Adipose tissue (tissue), 3 donors: ENCODE data around the gene SLC4A2. TPM values are rescaled to one million over a fixed set of nuclear protein-coding genes. Genes with fewer than 3 reads are reported as not detected.
"Not testable (repeated sequence)": the region's sequence is repeated elsewhere in the genome, so short reads cannot be mapped to it uniquely, and the experiment has no call there.

Experiments used
- H3K27ac ChIP-seq: one replicate; pipeline ENCODE4 v1.5.1; 2013; ENCODE audit warnings: low read depth, low read length
- WGBS, 3 donors: extraction: QIAGEN DNeasy Blood & Tissue Kit; methylation state at CpG; one replicate each; pipeline ENCODE4 v1.1.7; 2013; 5-methylcytosine and 5-hydroxymethylcytosine counted together
- polyA plus RNA-seq, 3 donors: library from polyadenylated mRNA; stranded (reverse); fragments of 200-250 nt; gene quantifications; one replicate each; pipeline ENCODE4 v1.2.3, GENCODE V29; 2013
- donor health status: healthy with polysubstance abuse.
- donor health status: Bipolar disorder and iron deficiency.
- donor health status: healthy.

The SLC4A2 gene
- polyA plus RNA-seq, 3 donors: 63.7 to 73.3 (median 64.8) TPM

DNA sequence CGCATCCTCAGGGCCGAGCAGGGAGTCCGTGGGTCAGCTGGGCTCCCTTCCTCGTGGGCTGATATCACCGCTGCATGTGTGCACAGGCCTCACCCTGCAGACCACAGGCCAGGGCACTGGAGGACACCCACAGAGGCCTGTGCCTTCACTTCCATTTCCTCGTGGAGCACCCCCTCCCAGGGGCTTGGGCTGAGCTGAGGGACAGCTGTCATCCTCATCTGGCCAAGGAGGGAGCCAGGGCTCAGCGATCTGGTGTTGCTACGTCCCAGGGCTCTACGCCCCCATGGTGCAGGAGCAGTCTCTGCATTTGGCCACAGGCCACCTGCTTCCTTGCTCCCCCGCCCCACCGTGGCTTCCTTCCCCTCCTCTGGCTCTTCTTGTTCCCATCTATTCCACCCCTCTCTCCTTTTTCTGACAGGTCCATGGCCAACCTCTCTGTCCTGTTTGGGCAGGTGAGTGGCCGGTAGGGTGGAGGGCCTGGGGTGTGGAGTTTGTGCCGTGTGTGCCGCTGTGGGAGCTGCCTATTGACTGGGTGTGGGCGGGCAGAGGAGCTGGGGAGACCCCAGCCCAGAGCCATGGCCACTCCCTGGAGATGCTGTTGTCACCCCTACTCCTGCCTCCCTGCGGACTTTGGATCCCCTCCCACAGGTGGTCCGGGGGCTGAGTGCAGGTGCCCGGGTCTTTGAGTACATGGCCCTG lies 19.4 kb upstream of the SLC4A2 start:
- 58 to 74% (median 61%) methylated on average over 18 of the region's 18 CpGs for WGBS, 3 donors
- H3K27ac ChIP-seq: no peak overlapping the region

DNA sequence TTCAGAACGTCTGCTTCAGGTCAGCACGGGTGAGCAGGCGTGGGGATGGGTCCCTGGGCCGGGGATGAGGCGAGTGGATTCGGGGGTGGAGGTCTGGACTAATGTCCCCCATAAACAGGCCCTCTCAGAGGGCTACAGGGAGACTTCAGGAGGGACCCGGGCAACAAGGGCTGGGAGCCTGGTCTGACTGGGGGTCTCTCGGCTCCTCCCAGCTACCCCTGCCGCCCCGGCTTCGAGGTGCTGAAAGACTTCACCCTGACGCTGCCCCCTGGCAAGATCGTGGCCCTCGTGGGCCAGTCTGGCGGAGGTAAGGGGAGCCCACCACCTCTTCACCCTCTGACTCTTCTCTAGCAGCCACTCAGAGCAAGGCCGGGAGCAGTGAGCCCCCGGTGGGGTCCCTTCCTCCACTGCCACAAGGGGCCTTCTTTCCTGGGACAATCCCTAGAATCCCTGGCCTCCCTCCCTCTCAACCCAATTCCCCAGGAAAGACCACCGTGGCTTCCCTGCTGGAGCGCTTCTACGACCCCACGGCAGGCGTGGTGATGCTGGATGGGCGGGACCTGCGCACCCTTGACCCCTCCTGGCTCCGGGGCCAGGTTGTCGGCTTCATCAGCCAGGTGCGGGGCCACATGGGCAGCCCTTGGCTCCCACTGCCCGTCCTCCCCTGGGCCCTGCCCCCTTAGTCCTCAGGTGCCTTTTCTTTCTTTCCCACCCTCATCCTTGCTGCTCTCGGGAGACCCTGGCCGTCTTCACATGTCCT lies 18.6 kb upstream of the SLC4A2 start:
- WGBS, 3 donors: 90 to 94% (median 91%) methylated on average over 30 of the region's 30 CpGs

DNA sequence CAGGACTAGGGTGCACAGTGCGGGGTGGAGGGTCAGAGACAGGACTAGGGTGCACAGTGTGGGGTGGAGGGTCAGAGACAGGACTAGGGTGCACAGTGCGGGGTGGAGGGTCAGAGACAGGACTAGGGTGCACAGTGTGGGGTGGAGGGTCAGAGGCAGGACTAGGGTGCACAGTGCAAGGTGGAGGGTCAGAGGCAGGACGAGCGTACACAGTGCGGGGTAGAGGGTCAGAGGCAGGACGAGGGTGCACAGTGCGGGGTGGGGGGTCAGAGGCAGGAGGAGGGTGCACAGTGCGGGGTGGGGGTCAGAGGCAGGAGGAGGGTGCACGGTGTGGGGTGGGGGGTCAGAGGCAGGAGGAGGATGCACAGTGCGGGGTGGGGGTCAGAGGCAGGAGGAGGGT lies 15.9 kb upstream of the SLC4A2 start:
- 88 to 92% (median 88%) methylated on average over 9 to 10 of the region's 10 CpGs for WGBS, 3 donors

More for the DNA sequence above, 18.6 kb upstream of the SLC4A2 start:
- no peak overlapping the region for H3K27ac ChIP-seq

DNA sequence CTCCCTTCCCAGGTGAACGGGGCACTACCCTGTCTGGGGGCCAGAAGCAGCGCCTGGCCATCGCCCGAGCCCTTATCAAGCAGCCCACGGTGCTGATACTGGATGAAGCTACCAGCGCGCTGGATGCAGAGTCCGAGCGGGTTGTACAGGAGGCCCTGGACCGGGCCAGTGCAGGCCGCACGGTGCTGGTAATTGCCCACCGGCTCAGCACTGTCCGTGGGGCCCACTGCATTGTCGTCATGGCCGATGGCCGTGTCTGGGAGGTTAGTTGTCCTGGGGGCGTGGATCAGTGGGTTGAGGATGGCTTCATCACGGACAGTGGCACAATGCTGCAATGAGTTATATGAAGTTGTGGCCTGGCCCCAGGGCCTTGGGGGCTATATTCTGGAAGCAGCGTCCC lies 15.4 kb upstream of the SLC4A2 start:
- H3K27ac ChIP-seq: no peak overlapping the region
- 92 to 96% (median 94%) methylated on average over 20 of the region's 20 CpGs for WGBS, 3 donors

More for the DNA sequence above, 15.9 kb upstream of the SLC4A2 start:
- not testable (repeated sequence) for H3K27ac ChIP-seq

DNA sequence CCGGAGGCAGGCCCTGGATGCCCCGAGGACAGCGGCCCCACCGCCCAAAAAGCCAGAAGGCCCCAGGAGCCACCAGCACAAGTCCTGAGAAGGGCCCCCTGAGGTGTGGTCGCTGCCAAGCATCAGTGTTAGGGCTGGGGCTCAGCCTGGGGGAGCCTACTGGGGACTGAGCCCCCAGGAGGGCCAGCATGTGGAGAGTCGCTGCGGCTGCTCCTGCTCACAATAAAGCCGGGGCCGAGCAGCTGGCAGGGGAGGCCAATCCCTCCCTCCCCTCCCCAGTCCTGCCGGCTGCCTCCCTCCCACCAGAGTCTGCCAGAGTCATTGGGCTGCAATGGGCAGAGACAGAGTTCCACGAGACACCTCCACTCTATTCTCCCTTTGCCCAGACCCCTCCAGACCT lies 14.1 kb upstream of the SLC4A2 start:
- 80 to 92% (median 81%) methylated on average over 6 to 11 of the region's 11 CpGs for WGBS, 3 donors
- no peak overlapping the region for H3K27ac ChIP-seq

DNA sequence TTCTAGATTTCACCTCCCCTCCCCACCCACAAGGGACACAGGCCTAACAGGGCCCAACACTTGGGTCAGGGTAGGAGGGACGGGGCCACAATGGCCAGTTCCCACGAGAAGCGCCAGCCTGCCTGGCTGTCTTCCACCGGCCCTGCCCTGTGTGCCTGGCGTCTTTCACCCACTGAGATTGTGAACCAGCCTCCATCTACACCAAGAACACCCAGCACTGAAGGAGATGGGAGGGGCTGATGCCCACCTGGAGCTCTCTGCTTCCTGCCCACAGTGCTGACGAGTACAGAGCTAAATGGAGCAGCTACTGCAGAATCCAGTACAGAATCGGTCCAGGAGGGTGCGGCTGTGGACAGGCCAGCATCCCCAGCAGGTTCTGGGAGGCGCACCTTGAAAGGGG lies 13.4 kb upstream of the SLC4A2 start:
- H3K27ac ChIP-seq: no peak overlapping the region
- WGBS, 3 donors: 80 to 87% (median 82%) methylated on average over 9 of the region's 9 CpGs

DNA sequence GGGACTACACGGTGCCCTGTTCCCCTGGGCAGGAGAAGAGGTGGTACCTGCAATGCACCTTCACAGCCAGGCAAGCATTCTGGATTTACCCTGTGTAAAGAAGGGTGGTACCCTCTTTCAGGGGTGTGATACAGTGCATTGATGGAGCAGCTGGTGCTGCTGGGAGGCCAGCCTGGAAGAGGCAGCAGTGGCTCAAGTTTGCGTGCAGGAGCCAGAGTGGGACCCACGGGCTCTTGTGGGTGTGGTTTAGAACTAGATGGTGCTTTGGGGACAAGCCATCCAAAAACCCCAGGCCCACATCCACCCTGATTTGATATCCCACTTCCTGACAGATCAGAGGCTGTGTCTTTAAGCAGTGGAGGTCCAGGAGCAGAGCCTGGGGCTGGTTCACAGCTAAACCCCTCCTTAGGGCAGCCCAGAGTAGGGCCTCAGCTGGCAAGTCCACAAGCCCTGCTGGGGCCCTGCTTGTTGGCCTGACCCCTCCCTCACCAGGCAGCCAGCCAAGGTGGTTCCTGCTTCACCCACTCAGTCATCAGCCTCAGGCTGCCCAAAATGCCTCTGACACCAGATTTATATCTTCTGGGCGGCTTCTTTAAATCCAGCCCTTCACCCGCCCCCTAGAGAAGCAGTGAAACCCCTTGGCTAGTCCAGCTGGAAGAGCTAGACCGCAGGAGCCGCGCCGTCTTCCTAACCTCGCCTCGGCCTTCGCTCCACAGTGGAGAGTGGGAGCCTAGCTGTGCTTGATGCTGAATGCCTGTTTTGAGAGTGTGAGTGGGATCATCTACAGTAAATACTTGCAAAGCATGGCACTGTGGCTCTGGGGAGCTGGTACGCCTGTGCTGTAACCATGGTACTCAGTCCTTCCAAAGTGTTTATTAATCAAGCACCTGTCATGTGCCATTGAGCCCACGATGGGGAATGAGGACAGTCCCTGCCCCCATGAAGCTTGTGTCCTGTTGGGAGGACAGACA lies 12.5 kb upstream of the SLC4A2 start:
- H3K27ac ChIP-seq: no peak overlapping the region
- WGBS, 3 donors: 40 to 64% (median 44%) methylated on average over 14 of the region's 14 CpGs

DNA sequence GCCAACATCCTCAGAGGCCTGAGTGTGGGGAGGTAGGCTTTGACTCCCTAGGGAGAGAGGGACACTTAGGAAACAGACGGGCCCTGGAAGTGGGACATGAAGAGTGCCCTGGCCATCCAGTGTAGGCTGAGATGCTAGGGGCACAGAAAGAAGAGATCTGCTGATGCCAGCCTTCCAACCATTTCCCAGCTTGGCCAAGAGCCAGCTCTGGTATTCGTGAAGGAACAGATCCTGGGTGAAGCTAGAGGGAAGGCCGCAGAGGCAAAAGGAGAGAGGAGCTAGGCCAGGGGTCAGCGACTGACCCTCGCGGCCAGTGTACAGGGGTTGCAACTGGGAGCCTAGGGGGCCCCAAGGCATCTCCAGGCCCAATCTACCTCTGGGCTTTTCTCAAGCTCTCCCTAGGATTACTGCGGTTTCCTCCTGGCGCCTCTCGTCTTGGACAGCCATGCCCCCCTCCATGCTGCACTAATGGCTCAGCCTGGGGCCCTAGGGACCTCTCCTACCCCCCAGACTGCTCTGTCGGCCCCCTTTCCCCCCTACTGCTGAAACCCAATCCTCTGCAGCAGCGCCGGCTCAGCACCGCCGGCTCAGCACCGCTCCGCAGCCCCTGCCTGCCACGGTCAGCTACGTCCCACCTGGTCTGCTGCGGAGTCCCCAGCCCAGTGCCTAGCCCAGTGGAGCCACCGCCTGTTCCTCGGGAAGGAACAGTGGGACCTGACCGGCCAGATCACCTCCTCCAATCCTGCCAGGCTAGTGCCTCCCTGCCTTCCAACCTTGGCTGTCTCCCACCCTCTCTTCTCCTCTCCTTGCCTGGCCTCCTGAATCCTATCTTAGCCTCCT lies 11.2 kb upstream of the SLC4A2 start, which contains the start of gene ASIC3:
TSS of gene ASIC3 (plus strand) at position 556 of the 840 bp plus-strand sequence. CDS start 355 bp downstream, outside the sequence.
- H3K27ac ChIP-seq: no peak within 1 kb of the TSS
- 74 to 80% (median 77%) methylated on average over 22 of the region's 22 CpGs for WGBS, 3 donors

DNA sequence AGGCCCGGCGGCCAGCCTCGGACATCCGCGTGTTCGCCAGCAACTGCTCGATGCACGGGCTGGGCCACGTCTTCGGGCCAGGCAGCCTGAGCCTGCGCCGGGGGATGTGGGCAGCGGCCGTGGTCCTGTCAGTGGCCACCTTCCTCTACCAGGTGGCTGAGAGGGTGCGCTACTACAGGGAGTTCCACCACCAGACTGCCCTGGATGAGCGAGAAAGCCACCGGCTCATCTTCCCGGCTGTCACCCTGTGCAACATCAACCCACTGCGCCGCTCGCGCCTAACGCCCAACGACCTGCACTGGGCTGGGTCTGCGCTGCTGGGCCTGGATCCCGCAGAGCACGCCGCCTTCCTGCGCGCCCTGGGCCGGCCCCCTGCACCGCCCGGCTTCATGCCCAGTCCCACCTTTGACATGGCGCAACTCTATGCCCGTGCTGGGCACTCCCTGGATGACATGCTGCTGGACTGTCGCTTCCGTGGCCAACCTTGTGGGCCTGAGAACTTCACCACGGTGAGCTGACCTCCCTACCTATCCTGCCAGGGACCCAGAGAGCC lies 10.4 kb upstream of the SLC4A2 start:
- WGBS, 3 donors: 89 to 91% (median 90%) methylated on average over 38 of the region's 38 CpGs
- no peak overlapping the region for H3K27ac ChIP-seq

DNA sequence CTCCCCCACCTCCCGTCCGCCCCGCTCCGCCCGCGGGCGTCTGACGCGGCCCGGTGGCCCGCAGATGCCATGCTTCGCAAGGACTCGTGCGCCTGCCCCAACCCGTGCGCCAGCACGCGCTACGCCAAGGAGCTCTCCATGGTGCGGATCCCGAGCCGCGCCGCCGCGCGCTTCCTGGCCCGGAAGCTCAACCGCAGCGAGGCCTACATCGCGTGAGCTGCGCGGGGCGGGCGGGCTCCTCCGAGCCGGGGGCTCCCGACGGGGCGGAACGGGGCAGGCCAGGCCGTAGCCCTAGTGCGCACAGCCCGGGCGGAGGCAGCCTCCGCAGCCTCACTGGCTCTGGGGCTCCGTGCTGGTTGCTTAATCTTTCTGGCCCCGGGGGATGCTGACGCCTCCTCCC lies 8.3 kb upstream of the SLC4A2 start:
- H3K27ac ChIP-seq: no peak overlapping the region
- WGBS, 3 donors: 2 to 3% (median 2%) methylated on average over 43 to 50 of the region's 50 CpGs

DNA sequence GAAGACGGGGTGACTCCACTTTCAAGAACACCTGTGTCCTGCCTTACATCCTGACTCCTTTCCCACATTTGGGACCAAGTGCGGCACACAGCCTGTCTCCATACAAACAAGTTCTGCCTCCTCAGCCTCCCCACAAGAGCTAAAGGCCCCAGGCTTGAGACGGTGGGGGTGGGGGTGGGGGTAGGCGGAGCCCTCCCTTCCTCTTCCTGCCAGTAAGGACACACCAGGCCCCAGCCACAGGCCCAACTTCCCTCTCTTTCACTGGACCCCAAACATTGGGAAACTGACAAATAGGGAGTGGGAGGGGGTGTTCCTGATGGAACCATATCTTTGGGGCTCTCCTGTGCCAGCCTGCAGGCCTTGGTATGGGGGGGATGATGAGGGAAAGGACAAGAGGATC lies 6.3 kb upstream of the SLC4A2 start:
- no peak overlapping the region for H3K27ac ChIP-seq
- WGBS, 3 donors: 62 to 82% (median 68%) methylated on average over 4 of the region's 4 CpGs

DNA sequence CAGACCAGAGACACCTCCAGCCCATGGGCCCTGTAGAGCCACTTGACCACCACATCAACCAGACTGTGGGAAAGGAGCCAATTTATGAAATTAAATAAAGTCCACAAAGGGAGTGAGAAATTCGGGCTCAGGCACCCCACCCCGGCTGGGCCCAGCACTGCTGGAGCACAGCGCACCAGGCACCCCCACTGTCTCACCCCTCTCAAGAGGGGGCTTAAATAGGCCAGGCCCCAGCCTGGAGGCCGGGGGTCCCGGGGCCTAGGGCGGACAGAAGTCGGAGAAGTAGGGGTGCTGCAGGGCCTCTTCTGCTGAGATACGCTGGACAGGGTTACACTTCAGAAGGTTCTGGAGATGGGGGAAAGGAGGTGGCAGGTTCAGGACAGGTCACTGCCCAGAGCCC lies 5.6 kb upstream of the SLC4A2 start:
- no peak overlapping the region for H3K27ac ChIP-seq
- 87 to 93% (median 87%) methylated on average over 7 to 8 of the region's 8 CpGs for WGBS, 3 donors

DNA sequence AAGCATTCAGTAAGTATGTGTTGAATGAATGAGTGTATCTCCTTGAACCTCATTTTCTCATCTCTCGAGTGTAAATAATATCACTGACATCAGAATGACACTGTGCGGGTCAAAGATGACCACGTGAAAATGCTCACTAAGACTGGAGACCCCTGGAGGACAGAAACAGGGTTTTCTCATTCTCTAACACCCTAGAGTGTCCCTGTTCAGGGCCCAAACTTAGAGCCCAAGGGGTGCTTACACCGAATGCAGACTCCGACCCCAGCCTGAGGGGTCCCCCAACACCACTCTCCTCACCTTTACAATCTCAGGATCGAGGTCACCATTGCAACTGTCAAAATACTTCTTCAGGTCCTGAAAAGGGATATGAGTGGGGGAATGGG lies 3.1 kb upstream of the SLC4A2 start:
- no peak overlapping the region for H3K27ac ChIP-seq
- 79 to 94% (median 90%) methylated on average over 6 of the region's 6 CpGs for WGBS, 3 donors

DNA sequence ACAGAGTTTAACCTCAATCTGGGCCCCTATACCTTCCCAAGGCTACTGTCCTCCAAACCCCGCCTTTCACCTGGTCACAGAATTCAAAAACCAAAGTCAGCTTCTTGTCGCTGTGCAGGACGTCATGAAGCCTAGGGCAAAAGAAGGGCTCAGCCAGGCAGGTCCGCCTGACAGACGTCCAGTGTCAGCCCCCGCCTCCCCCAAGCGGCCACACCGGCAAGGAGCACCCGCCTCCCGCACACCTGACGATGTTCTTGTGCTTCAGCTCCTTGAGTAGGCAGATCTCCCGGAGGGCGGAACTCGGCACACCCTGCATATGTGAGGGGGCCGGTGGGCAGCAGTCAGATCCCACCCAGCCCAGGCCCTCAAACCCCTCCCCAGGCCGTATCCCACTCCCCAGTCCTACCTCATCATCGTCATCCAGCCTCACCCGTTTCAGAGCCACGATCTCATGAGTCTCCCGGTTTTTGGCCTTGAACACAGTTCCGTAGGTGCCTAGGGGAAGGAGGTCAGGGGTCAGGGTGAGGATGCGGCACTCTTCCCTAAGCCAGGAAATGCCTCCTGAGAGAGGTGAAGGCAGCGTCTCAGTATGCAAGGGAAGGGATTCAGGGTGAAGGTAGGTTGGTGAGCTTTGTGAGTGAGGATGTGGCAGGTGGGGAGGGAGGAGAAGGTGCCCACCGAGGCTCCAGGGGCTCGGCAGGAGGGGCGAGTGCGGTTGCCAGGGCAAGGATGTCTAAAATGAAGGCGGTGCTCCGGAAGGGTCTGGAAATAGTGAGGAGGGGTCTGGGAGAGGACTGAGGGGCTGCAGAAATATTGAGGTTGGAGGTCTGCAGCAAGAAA lies 2.5 kb upstream of the SLC4A2 start:
- WGBS, 3 donors: 24 to 43% (median 38%) methylated on average over 29 of the region's 29 CpGs
- H3K27ac ChIP-seq: no peak overlapping the region

DNA sequence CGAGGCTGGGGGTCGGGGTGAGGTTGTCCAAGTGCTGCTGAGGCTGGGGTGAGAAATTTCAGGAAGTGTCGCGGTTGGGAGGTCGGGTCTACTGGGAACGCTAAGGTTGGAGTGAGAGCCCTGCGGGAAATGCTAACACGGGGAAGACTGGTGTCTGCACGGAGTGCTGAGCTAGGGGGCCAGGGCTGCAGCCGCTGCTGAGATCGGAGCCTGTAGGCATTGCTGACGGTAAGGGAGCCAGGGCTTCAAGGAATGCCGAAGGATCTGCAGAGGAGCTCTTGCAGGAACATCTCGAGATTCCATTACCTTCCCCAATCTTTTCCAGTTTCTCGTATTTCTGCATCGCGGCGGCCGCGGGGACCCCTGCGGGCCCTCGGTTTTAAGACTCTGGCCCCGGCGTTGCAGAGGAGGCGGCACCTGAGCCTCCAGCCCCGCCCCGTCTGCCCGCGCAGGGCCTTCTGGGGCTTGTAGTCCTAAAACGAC lies 1.8 kb upstream of the SLC4A2 start, which contains the start of gene CDK5:
TSS of gene CDK5 (minus strand) at position 392 of the 483 bp plus-strand sequence. CDS start at position 343, 49 bp downstream.
- peak within 1 kb of the TSS; percentile 63 for H3K27ac ChIP-seq
- 0% methylated on average over 30 of the region's 30 CpGs for WGBS, 3 donors

DNA sequence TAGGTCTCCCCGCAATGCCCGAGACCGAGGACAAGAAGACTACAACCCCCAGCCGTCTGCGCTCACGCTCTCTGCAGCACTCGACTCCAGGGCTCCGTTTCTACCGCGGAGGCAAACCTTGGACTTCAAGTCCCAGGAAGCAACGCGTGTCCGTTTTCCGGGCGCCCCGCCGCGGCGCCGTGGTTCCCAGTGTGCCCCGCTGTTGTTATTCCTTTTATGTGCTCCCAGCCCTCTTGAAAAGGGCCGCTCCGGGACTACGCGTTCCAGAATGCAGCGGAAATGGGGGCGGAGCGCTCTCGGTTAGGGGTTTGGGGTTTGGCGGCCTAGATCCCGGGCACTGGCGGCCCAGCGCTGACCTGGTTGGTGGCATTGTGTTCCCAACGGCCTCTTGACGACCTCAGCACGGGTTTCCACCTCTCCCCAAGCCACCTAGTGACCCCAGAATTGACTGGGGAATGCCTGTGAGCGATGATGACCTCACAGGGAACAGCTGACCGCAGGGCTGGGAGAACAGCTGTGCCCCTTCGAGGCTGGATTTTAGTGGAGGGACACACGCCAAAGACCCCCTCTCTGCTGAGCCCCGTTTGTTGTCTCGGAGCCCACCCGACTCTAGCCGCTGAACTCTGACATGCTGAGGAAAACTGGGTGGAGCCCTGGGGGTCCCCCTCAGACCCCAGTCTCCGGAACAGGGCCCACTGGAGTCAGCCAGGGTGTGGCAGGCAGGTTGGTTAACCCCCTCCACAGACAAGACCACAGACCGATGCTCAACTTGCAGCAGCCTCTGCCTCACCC lies 1.2 kb upstream of the SLC4A2 start:
- WGBS, 3 donors: 0 to 1% (median 1%) methylated on average over 46 of the region's 46 CpGs
- peak overlapping the region; percentile 63 for H3K27ac ChIP-seq
